NCI-H1694 treated with DMSO at 0.1 percent for 48 hours (cell line): ENCODE results near the gene POLR2E.

ENCODE experiments used
- DNase-seq: peaks from one replicate; lab custom pipeline; 2025; lab: John Stamatoyannopoulos, UW

The POLR2E gene

DNA sequence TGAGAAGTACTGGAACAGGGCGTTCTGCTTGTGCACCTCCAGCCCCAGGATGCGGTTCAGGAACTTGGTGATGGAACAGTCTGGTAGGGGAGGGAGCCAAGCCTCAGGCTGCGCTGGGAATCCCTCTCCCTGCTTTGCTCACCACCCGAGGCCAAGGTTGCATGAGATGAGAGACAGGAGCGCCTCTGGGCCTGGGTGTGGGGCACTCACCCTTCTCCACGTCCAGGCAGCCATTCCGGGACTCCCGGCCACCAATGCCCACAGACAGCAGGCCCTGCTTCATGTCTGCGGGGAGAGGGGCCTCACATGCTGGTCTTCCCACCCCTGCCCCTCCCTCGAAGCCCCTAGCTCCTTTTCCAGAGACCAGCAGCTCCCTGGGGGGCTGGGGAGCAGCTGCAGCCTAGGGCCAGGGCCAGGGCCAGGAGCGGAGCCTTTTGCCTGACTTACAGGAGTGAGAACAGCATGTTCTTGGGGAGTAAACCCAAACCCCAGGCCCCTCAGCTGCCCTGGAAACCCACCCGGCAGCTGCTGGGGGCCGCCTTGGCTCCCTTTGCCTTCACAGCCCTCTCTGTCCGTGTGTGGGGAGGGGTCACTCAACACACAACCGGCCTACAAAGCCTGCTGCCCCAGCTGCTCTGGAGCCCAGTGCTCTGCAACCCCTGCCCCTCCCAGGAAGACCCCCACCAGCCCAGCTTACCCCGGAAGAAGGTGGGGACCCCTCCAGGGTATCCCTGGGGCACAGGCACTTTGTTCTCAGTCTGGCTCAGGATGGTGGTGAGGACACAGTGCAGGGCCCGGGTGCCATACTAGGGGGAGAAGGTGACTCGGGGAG lies 15.8 kb upstream of the POLR2E start:
- DNase-seq: no peak

DNA sequence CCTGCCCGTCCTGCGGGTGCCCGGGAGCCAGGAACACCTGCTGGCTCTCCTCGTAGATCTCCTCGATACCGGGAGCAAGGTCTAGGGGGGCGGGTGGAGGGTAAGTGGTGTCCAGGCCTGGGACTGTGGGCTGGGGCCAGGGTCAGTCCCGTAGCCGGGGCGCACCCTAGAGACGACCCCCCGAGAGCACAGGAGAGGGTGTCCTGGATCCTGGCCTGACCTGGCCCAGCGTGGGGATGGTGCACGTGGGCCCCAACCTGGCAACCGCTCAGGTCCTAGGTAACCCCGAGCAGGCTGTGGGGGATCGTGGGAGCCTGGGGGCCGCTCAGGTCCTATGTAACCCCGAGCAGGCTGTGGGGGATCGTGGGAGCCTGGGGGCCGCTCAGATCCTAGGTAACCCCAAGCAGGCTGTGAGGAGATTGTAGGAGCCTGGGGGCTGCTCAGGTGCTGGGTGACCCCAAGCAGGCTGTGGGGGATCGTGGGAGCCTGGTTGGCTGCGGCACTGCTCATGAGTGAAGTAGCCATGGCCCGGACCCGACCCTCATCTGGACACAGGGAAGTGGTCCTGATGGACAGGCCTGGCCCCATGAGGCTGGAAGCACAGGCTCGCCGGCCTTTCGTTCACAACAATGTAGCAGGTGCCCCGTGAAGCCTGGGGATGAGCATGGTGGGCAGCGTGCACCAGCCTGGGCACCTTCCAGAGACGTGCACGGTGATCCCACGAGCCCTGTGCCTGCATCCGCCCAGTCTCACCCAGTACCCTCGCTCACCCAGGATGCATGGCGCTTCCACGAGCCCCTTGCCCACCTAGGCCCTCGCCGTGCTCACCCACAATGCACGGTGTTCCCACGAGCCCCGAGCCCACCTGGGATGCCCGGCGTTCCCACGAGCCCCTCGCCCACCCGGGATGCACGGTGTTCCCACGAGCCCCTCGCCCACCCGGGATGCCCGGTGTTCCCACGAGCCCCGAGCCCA lies 14.8 kb upstream of the POLR2E start:
- no peak for DNase-seq

DNA sequence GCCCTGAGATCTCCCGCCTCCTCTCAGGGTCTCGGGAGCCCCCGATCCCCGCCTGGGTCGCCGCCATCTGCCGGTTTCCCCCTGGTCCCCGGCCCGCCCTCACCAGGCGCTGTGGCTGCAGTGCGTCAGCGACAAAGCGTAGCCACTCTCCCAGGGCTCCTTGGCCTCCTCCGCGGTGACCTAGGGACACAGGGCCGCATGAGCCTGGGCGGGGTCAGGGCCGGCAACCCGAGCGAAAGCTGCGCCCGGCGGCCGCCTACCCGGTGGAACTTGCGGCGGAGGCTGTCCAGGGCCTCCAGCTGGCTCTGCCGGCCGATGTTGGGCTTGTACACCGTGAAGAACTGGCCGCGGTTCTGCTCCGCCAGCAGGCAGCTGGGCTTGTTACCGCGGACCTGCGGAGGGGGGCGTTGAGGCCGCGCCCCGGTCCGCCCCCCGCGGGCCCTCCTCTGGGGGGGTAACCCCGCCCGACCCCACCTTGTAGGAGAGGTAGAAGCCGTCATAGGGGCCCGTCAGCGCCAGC lies 13.9 kb upstream of the POLR2E start:
- no peak for DNase-seq

DNA sequence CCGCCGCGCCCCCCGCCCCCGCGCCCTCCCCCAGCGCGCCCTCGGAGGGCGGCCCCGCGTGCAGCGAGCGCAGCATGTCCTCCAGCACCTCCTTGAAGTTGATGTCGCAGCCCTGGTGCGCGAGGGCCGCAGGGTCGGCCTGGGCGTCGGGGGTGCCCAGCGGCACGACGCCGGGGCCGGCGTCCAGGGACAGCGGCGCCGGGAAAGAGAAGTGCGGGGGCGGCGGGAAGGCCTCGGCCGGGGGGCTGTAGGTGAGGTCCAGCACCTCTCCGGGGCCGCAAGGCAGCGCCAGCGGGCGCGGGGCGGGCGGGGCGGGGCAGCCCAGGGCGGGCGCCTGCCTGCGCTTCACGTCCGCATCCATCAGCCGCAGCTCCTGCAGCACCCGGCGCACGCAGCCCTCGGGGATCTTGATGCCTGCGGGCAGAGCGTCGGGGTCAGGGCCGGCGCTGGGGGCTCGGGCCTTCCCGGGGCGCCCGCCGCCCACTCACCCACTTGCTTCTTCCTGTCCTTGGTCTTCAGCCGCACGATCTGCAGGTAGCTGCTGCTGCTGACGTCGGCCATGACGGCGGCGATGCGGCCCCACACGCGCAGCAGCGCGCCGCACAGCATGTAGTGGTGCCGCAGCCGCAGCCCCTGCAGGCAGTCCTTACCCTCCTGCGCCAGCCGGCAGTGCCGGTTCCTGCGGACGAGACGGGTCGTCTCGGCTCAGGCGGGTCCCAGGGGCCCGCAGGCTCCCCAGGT lies 13.3 kb upstream of the POLR2E start:
- DNase-seq: no peak

DNA sequence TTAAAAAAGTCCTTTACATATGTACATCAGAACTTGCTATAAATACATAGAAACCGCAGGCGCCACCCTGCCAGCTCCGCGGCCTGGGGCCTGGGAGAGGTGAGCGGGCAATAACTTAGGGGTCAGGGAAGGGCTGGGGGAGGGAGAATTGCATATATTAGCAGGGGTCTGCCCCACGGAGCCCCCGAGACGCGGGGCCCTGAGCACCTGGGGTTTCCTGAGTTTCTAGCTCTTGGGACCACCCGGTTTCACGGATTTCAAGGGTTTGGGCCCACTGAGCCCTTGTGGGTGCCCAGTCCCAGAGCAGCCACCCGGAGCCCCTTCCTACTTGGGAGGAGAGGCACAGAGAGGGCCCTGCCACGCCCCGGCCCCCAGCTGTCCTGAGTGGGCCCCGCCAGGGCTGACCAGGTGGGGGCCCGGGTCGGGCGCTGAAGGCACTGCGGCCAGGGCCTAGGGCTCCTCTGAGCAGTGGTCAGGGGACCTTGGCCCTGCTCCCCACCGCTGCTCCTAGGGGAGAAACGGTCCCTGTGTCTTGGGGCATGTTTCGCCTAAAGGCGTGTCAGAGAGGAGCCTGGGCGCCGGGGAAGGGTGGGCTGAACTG lies 12.6 kb upstream of the POLR2E start:
- DNase-seq: no peak

DNA sequence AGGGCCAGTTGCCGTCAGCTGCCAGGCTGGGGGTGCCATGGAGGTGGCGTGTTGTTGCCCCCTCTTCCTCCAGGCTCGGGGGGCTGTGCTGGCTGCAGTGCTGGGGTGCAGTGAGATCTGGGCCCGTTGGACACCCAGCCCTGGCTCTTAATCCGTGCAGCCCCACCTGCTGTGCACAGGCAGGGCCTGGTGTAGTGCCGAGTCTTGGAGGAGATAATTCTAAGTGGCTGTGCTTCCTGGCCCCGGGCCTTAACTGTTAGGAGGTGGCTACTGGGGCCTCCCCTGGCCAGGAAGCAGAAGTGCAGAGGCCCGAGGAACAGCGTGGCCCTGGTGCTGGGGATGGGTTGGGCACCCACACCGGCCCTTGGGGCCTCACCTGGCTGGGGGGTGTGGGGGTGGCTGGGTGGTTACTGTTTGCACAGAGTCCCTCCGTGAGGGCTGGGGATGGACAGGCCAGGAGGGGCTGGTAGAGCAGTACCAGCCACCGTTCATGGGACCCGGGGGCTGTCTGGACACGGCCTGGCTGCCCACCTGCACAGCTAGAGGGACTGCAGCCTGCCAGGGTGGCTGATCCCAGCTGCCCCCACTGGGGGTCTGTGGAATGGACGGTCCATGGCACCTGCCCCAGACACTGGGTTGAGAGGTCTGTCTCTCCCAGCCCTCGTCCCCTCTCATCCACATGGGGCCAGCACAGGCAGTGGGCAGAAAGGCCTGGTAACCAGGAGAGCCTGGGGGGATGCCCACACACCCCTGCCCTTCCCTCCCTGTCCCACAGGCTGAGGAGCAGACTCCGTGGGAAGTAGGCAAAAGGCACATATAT lies 11.9 kb upstream of the POLR2E start:
- no peak for DNase-seq

DNA sequence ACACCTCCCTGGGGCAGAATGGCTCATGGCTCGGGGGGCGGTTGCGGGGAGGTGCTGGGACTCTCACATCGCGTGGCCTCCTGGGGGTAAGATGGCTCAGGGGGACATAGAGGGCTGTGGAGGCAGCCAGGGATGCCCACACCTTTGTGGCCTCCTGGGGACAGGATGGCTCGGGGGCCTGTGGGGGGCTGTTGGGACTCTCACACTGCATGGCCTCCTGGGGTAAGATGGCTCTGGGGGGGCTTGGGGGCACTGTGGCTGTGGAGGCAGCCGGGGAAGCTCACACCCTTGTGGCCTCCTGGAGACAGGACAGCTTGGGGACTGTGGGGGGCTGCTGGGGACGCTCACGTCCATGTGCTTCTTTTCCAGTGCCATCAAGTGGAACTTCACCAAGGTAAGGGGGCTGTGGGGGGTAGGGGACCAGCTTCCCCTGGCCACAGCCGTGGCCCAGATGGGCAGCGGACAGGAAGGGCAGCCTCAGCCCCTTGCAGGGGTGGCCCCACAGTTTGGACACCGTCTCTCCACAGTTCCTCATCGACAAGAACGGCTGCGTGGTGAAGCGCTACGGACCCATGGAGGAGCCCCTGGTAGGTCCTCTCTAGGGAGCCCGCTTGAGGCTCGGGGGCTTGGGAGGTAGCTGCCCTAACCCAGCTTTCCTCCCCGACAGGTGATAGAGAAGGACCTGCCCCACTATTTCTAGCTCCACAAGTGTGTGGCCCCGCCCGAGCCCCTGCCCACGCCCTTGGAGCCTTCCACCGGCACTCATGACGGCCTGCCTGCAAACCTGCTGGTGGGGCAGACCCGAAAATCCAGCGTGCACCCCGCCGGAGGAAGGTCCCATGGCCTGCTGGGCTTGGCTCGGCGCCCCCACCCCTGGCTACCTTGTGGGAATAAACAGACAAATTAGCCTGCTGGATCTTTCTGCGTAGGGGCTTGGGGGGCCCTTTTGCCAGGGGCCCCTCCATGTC lies 11.0 kb upstream of the POLR2E start:
- no peak for DNase-seq

DNA sequence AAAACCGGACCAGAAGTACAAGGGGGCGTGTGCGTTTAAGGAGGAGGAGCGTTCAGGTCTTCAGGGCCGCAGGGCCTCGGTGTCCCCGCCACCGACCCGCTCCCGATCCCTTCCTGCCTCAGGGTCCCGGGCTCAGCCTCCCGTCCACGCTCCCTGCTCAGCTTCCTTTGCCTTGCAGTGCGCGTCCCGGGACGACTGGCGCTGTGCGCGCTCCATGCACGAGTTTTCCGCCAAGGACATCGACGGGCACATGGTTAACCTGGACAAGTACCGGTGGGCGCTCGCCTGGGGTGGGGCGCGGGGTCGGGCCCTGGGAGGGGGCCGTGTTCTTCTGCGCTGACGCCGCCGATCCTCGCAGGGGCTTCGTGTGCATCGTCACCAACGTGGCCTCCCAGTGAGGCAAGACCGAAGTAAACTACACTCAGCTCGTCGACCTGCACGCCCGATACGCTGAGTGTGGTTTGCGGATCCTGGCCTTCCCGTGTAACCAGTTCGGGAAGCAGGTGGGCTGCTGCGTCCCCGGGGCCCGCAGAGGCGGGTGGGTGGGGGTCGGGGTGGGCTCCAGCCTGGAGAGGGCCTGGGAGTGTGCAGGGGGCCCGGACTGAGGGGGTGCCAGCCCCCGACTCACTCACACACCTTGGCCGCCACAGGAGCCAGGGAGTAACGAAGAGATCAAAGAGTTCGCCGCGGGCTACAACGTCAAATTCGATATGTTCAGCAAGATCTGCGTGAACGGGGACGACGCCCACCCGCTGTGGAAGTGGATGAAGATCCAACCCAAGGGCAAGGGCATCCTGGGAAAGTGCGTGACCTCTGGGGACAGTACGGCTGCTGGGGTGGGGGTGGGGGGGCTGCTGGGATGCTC lies 10.1 kb upstream of the POLR2E start:
- DNase-seq: no peak

DNA sequence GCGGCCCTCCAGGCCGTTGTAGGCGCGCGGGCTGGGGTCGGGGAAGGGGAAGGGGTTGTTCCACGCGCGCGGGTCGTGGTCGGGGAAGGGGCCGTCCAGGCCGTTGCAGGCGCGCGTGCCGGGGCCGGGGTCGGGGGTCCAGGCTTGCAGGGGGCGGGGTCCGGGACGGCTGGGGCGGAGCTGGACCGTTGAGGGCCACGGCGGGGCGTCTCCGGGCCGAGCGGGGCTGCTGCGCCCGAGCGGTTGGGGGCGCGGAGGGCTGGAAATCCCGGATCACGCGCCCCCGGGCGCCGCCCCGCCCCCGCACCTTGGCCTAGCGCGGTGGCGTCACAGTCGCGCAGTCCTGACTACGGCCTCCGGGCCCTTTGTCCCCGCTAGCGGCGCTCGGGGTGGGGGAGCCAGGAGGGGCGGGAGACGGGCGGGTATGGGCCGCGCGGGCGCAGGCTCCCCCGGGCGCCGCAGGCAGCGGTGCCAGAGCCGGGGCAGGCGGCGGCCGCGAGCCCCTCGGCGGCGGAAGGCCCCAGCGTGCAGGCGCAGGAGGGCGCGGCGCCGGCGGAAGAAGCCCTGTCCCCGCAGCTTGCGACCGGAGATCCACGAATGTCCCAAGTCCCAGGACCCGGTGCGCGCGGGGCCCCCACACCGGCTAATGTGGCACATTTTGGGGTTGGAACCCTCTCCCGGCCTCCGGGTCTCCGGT lies 9.3 kb upstream of the POLR2E start:
- DNase-seq: peak; percentile 2

DNA sequence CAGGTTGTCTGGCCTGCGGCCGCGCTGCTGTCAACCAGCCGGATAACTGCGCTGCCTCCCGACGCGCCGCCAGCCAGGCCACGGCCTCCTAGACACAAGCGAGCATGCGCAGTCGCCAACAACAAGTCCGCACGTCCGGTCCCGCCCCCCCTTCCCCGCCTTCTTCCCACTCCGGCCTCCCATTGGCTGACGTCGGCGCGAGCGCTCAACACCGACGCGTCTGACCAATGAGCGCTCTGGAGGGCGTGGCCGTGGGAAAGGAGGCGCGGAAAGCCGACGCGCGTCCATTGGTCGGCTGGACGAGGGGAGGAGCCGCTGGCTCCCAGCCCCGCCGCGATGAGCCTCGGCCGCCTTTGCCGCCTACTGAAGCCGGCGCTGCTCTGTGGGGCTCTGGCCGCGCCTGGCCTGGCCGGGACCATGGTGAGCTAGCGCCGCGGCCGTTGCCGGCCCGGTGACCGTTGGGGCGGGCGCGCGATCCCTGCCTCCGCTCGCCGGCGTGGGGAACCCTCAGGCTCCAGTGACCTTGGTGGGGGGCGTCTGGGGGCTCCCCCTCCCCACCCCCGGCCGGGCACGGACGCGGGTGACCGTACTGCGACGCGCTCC lies 8.6 kb upstream of the POLR2E start, which contains the start of gene GPX4:
GPX4 (plus strand) TSS at position 287 of the 603 bp plus-strand sequence; CDS start at position 337, 50 bp downstream.
- DNase-seq: peak; percentile 94

DNA sequence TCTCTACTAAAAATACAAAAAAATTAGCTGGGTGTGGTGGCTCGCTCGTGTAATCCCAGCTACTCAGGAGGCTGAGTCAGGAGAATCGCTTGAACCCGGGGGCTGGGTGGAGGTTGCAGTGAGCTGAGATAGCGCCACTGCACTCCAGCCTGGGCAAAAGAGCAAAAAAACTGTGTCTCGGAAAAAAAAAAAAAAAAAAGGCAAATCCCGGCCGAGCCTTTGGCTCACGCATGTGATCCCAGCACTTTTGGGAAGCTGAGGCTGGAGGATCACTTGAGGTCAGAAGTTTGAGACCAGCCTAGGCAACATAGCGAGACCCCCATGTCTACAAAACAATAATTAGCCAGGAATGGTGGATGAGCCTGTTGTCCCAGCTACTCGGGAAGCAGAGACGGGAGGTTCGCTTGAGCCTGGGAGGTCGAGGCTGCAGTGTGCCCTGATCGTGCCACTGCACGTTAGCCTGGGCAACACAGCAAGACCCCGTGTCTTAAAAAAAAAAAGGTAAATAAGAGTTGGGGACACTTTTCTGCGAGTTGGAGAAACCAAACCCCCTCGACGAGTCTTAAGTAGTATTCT lies 8.0 kb upstream of the POLR2E start:
- no peak for DNase-seq

DNA sequence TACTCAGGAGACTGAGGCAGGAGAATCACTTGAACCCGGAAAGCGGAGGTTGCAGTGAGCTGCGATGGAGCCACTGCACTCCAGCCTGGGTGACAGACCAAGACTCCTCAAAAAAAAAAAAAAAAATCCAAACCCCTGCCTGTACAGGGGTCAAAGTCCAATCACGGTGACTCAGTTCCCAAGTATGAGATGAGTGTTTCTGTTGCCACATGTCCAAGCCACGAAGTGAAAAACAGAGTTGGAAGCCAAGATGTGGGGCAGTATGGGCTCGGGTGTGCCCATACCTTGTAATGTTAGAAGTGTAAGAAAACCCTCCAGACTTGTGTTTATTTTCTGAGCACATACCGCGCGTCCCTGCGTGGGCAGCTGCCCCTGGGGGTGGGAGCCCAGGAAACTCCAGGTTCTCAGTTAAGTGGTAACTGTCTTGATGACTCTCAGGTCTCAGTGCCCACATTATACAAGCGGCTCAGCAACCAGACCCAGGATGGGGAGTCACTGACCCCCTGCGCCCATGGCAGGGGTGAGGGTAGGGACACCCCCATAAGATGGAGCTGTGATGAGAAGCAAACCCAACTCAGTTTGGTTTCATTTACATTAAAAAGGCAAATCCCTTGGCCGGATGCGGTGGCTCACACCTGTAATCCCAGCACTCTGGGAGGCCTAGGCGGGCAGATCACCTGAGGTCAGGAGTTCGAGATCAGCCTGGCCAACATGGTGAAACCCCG lies 7.4 kb upstream of the POLR2E start:
- DNase-seq: no peak

DNA sequence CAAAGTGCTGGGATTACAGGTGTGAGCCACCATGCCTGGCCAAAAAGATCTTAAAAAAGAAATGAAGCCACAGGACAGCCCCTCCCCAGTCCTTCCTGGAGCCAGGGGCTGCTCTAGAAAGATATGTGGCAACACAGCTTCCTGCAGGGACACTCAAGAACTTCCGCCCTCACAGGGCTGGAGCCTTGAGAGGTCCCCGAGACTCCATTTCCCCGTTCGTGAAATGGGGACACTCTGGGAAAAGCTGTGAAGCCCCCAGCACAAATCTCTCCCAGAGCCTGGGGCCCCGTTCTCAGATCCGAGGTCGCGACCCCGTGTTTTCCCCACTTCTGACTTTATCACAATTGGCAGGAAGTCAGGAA lies 6.1 kb upstream of the POLR2E start:
- DNase-seq: no peak

DNA sequence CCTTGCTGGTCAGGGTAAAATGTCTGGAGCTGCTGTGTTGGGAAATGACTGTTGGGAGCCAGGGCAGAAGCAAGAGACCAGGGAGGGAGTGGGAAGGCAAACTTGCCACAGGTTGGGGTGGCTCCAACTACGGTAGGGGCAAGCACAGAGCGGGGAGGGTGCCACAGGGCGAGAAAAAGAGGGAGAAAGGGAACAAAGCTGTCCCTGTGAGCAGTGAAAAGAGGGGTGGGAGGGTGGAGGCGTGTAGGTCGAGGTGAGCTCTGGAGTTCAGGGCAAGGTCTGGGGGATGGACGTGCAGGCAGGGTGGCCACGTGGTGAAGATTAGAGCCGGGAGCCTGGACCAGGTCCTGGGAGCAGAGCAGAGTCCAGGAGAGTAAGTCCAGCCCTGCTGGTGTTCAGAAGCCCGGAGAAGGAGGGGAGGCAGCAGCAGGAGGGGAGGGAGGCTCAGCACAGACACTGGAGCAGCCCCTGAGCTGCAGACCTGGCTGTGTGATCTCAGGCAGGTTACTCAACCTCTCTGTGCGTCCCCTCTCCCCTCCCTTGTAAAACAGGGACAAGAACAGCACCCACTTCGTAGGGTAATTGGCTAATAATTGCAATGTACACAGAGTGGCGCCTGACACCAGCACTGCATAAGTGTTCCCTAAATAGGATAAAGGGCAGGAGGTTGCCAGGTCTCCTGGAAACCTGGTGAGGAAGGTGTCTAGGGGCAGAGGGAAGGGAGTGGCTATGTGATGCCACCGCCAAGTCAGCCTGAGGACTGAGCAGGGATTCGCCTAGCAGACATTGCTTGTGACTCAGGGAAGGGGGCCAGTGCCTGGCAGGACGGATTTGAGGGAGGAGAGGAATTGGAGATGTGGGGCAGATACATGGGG lies 3.2 kb upstream of the POLR2E start:
- DNase-seq: no peak

DNA sequence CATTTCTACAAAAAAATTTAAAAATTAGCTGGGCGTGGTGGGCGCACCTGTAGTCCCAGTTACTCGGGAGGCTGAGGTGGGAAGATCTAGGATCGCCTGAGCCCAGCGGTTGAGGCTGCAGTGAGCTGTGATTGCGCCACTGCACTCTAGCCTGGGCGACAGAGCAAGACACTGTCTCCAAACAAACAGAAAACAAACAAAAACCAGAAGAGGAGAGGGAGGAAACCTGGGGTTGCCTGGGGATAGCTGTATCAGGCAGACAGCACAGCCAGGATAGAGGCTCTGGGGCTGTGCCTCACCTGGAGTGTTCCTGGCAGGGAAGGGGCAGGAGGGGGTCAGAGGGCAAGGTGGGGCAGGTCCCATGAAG lies 2.6 kb upstream of the POLR2E start:
- DNase-seq: no peak

DNA sequence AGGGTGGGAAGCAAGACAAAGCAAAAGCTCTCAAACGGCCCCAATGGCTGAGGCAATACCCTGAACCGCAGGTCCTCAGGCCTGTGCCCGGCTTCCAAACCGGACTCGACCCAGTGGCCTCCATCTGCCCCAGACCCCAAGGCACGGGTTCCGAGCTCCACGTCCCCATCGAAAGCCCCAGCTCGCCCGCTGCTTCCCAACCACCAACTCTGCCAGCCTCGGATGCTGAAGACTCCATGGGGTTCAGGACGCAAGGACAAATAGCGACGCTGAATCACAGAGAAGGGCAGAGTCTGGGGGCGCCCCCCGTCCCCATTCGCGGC lies 559 bp downstream of the POLR2E start:
- no peak for DNase-seq
